Measurements from ENCODE around the gene PCTP.

The PCTP gene

DNA sequence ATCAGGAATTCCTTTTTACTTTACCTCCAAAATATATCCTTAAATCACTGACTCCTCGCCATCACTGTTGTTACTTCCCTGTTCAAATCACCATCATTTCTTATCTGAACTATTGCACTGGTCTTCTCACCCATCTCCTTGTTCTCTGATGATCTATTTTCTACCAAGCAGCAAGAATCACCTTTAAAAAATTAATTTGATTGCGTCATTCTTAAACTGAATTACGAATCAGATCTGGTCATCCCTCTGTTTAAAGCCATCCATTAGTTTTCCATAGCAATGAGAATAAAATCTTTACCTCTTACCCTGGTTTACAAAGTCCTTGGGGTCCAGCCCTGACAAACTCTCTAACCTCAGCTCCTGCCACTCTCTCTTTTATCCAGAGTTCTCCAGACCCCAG, 14.6 kb downstream of the PCTP start:
- Histone ChIP-seq H3K27me3 (ENCODE audit: control insufficient read depth, insufficient read depth, low read length) (no peaks in the 10 kb centered on the region), H3K9ac (ENCODE audit: low read length) (no peak overlapping the region), H3K4me3 (ENCODE audit: low read length) (no peak overlapping the region), H3K9me3 (ENCODE audit: control insufficient read depth, low read length) (no peaks in the 10 kb centered on the region), H3K4me1 (ENCODE audit: control insufficient read depth, insufficient read depth, low read length) (no peaks in the 10 kb centered on the region), H3K36me3 (ENCODE audit: control insufficient read depth, insufficient read depth, low read length) (no peaks in the 10 kb centered on the region)

DNA sequence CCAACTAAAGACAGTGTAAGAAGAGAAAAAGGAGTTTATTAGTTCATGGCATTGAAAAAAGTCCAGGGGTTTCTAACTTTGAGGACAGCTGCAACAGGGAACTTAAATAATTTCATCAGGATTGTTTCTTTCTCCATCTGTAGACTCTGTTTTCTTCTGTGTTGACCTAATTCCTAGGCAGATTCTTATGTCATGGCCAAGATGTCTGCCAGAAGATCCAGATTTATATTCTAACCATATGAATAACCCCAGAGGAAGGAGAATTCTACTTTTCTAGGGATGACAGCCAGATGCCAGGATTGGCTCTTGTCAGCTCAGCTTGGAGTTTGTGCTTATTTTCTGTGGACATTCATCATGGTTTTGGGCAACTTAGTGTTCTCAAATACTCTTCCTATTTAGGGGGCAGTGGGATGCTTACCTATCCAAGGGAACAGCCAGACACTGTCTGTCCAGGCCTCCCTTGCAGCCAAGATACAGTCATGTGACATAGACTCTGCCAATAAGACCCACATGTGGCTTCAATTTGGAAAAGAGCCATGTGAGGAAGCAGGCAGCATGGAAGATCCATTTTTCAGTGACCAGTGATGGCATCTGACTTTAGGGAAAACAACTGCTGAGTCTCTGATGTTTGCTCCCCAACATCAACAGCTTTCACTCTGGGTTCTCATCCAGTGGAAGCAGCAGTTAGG, 18.2 kb downstream of the PCTP start:
- H3K27me3 ChIP-seq (ENCODE audit: control insufficient read depth, insufficient read depth, low read length): no peaks in the 10 kb centered on the region
- no peaks in the 10 kb centered on the region for H3K9me3 ChIP-seq (ENCODE audit: control insufficient read depth, low read length)
- no peaks in the 10 kb centered on the region for H3K36me3 ChIP-seq (ENCODE audit: control insufficient read depth, insufficient read depth, low read length)
- H3K9ac ChIP-seq (ENCODE audit: low read length): no peak overlapping the region
- H3K4me3 ChIP-seq (ENCODE audit: low read length): no peak overlapping the region
- H3K4me1 ChIP-seq (ENCODE audit: control insufficient read depth, insufficient read depth, low read length): no peaks in the 10 kb centered on the region

DNA sequence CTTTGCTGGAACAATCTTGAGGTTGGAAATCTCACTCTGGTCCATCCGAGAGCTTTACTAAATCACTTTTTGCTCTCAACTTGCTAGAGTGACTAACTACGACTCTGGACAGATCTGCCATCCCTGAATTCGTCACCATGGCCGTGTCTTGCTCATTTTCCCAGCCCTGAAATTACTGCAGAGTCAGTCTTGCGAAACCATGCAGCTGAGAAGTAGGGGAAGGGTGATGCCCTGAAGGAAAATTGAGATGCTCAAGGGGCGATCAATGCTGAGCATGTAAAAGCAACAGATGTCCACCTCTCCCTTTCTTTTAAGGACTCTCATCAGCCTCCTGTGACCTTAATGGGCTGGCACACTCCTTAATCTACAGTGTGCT, 18.8 kb downstream of the PCTP start:
- Histone ChIP-seq H3K4me3 (ENCODE audit: low read length) (no peak overlapping the region), H3K9me3 (ENCODE audit: control insufficient read depth, low read length) (no peaks in the 10 kb centered on the region), H3K4me1 (ENCODE audit: control insufficient read depth, insufficient read depth, low read length) (no peaks in the 10 kb centered on the region), H3K36me3 (ENCODE audit: control insufficient read depth, insufficient read depth, low read length) (no peaks in the 10 kb centered on the region), H3K9ac (ENCODE audit: low read length) (no peak overlapping the region), H3K27me3 (ENCODE audit: control insufficient read depth, insufficient read depth, low read length) (no peaks in the 10 kb centered on the region)

DNA sequence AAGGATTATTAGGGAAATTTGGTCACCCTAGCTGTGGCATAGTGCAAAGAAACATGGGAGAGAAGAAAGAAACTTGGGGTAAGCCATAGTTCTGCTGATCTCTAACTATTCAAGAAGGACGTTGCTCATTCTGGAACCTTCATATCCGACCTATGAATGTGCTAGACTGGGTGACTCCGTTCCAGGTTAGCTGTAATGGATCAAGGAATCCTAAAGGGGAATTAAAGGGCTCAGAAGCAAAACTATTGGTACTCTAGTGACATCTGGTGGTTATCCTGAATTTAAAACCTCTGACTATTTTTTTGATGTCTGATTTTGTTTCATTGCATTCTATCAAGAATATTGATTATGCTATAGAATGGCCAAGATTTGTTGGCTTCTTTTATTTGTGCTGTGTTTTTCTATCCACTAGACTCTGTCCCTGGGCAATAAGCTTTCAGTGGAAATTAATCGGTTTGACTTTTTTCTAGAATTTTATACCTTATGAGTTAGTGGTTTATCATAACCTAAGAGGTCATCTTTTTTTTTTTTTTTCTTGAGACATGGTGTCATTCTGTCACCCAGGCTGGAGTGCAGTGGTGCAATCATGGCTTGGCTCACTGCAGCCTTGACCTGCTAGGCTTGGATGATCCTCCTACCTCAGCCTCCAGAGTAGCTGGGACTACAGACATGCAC, 19.5 kb downstream of the PCTP start:
- Histone ChIP-seq H3K9me3 (ENCODE audit: control insufficient read depth, low read length) (no peaks in the 10 kb centered on the region), H3K36me3 (ENCODE audit: control insufficient read depth, insufficient read depth, low read length) (no peaks in the 10 kb centered on the region), H3K27me3 (ENCODE audit: control insufficient read depth, insufficient read depth, low read length) (no peaks in the 10 kb centered on the region), H3K4me3 (ENCODE audit: low read length) (no peak overlapping the region), H3K9ac (ENCODE audit: low read length) (no peak overlapping the region), H3K4me1 (ENCODE audit: control insufficient read depth, insufficient read depth, low read length) (no peaks in the 10 kb centered on the region)

DNA sequence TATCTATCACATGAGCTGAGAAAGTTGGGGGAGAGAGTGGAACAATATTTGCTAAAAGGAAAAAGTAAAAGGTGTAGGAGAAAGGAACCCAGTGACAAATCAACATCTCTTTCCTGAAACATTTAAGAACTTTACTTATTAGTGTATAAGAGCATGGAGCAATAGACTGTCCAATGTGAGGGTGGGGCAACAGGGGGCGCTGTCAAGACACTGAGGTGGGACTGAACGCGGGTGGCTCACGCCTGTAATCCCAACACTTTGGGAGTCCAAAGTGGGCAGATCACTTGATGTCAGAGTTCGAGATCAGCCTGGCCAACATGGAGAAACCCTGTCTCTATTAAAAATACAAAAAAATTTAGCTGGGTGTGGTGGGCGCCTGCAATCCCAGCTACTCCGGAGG, 21.2 kb downstream of the PCTP start:
- Histone ChIP-seq H3K4me3 (ENCODE audit: low read length) (no peak overlapping the region), H3K36me3 (ENCODE audit: control insufficient read depth, insufficient read depth, low read length) (no peaks in the 10 kb centered on the region), H3K27me3 (ENCODE audit: control insufficient read depth, insufficient read depth, low read length) (no peaks in the 10 kb centered on the region), H3K9me3 (ENCODE audit: control insufficient read depth, low read length) (no peaks in the 10 kb centered on the region), H3K9ac (ENCODE audit: low read length) (no peak overlapping the region), H3K4me1 (ENCODE audit: control insufficient read depth, insufficient read depth, low read length) (no peaks in the 10 kb centered on the region)

DNA sequence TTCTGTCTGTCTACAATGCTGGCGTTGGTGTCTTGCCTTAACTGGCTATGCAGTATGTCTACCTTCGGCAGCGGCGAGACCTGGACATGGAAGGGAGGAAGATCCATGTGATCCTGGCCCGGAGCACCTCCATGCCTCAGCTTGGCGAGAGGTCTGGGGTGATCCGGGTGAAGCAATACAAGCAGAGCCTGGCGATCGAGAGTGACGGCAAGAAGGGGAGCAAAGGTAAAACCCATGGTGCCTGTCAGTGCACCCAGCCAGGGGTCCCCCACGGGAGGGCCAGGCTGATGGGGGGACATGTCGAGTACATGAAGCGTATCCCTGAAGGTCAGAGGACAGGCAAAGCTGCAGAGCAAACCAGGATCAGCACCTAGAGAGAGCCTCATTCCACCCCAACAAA, 22.8 kb downstream of the PCTP start:
- Histone ChIP-seq H3K4me1 (ENCODE audit: control insufficient read depth, insufficient read depth, low read length) (no peaks in the 10 kb centered on the region), H3K36me3 (ENCODE audit: control insufficient read depth, insufficient read depth, low read length) (no peaks in the 10 kb centered on the region), H3K4me3 (ENCODE audit: low read length) (no peak overlapping the region), H3K9me3 (ENCODE audit: control insufficient read depth, low read length) (no peaks in the 10 kb centered on the region), H3K9ac (ENCODE audit: low read length) (no peak overlapping the region), H3K27me3 (ENCODE audit: control insufficient read depth, insufficient read depth, low read length) (no peaks in the 10 kb centered on the region)

DNA sequence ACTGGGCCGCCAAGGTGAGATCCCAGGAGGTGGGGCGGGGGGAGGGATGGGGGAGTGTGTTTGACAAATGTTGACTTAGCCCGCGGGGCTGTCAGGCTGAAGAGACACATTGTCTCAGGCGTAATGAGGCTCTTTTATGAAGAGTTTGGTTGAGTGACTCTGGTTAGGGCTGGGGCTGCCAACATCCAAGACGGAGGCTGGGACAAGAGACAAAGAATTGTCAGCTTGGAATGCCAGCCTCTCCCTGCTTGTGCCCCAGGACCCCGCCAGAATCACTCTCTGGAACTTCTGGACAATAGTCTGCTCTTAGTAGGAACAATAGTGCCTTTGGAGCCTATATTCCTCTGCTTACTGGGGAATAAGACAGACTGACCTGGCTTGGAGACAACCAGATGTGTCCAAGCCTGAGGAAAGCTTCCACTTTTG, 24.0 kb downstream of the PCTP start:
- no peaks in the 10 kb centered on the region for H3K9me3 ChIP-seq (ENCODE audit: control insufficient read depth, low read length)
- H3K4me3 ChIP-seq (ENCODE audit: low read length): no peak overlapping the region
- no peaks in the 10 kb centered on the region for H3K4me1 ChIP-seq (ENCODE audit: control insufficient read depth, insufficient read depth, low read length)
- no peaks in the 10 kb centered on the region for H3K27me3 ChIP-seq (ENCODE audit: control insufficient read depth, insufficient read depth, low read length)
- H3K36me3 ChIP-seq (ENCODE audit: control insufficient read depth, insufficient read depth, low read length): no peaks in the 10 kb centered on the region
- H3K9ac ChIP-seq (ENCODE audit: low read length): no peak overlapping the region

DNA sequence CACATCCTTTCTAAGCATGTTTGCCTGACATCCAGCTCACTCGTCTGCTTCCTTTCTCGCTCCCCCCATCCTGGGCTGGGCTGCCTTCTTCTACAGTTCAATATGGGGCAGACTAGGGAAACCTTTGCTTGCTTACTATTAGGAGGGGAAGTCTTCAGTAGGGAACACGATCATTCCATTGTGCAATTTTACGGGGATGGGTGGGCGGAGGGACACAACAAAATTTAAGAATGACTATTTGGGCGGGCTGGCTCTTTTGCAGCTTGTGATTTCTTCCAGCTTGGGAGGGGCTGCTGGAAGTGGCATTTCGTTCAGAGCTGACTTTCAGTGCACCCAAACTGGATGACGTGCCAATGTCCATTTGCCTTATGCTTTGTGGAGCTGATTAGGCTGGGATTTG, 25.4 kb downstream of the PCTP start:
- no peaks in the 10 kb centered on the region for H3K4me1 ChIP-seq (ENCODE audit: control insufficient read depth, insufficient read depth, low read length)
- no peak overlapping the region for H3K4me3 ChIP-seq (ENCODE audit: low read length)
- no peaks in the 10 kb centered on the region for H3K36me3 ChIP-seq (ENCODE audit: control insufficient read depth, insufficient read depth, low read length)
- no peaks in the 10 kb centered on the region for H3K27me3 ChIP-seq (ENCODE audit: control insufficient read depth, insufficient read depth, low read length)
- H3K9ac ChIP-seq (ENCODE audit: low read length): no peak overlapping the region
- no peaks in the 10 kb centered on the region for H3K9me3 ChIP-seq (ENCODE audit: control insufficient read depth, low read length)

DNA sequence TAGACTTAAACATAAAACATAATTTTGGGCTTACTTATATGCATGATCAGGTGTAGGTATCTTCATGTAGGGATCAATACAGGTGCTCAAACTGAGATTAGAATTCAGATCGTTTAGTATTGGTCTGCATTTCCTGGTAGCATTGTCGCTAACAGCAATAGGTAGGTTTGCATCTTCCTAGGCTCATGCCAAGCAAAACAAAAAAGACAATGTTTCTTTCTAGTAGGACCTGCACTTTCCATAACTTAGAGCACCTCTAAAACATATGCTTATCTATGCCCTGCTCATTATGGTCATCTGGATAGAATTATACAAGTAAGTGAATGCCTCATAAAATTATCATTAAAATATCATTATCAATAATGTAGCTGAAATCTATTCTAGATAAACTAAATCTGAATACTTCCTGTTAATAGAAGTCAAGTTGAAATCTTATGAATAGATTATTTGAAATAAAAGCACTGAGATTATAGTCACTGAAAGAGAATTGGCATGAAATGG, 26.7 kb downstream of the PCTP start:
- Histone ChIP-seq H3K9ac (ENCODE audit: low read length) (no peak overlapping the region), H3K27me3 (ENCODE audit: control insufficient read depth, insufficient read depth, low read length) (no peaks in the 10 kb centered on the region), H3K4me1 (ENCODE audit: control insufficient read depth, insufficient read depth, low read length) (no peaks in the 10 kb centered on the region), H3K4me3 (ENCODE audit: low read length) (no peak overlapping the region), H3K36me3 (ENCODE audit: control insufficient read depth, insufficient read depth, low read length) (no peaks in the 10 kb centered on the region), H3K9me3 (ENCODE audit: control insufficient read depth, low read length) (no peaks in the 10 kb centered on the region)

DNA sequence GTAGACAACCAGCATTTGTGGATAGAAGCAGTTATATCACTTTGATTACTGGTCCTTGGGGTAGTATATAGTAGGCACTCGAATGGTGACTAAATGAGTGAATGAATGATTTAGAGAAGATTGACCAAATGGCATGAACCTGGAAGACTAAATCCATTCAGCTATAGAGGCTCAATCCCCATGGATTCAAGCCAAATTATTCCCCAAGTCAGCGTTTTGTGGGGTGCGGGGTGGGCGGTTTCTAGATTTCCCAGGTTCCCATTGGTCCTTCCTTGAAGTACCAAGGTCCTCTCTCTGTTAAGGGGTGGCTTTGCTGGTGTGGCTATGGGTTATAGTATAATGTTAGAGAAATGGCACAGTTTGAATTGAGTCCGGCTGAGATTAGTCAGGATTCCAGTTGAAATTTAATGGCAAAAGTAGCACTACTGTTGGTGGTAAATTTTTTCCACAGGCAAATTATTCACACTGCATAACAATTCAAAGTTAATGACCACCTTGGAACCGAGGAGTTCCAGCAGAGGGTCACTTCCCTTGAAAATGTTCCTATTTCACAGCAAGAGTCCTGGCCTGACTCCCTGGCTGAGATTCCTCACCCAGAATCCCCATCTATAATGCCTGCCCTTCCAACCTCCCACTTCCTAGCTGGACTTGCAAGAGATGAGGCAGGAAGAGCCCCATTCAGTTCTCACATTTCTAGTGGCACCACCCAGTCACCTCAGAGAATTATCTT, 27.7 kb downstream of the PCTP start:
- no peaks in the 10 kb centered on the region for H3K9me3 ChIP-seq (ENCODE audit: control insufficient read depth, low read length)
- no peak overlapping the region for H3K9ac ChIP-seq (ENCODE audit: low read length)
- no peak overlapping the region for H3K4me3 ChIP-seq (ENCODE audit: low read length)
- no peaks in the 10 kb centered on the region for H3K36me3 ChIP-seq (ENCODE audit: control insufficient read depth, insufficient read depth, low read length)
- H3K27me3 ChIP-seq (ENCODE audit: control insufficient read depth, insufficient read depth, low read length): no peaks in the 10 kb centered on the region
- H3K4me1 ChIP-seq (ENCODE audit: control insufficient read depth, insufficient read depth, low read length): no peaks in the 10 kb centered on the region

DNA sequence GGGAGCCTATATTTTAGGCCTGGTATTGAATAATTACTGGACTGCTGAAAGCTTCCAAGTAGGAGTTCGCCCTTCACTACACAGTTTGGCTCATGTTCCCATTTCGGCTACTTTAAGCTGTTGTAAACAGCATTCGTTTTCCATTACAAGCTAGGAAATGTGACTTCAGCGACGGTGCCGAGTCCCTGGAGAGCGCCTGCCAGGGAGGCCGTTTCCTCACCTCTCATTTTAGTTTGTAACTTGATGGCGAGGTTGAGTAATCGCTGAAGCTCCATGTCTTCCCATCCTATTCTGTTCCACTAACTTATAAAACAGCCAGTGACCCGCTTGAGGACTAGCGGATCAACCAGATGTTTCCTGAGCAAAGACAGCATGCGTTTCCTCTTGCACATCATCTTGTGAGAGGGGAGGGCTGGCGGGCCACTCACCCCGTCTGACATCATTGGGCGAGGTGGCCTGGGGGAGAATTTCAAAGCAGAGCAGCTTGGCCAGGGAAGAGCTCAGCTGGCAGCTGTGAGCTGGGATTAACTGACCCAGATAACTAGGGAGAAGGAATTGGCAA, 32.9 kb downstream of the PCTP start:
- Histone ChIP-seq H3K9ac (ENCODE audit: low read length) (no peak overlapping the region), H3K36me3 (ENCODE audit: control insufficient read depth, insufficient read depth, low read length) (no peaks in the 10 kb centered on the region), H3K9me3 (ENCODE audit: control insufficient read depth, low read length) (no peaks in the 10 kb centered on the region), H3K27me3 (ENCODE audit: control insufficient read depth, insufficient read depth, low read length) (no peaks in the 10 kb centered on the region), H3K4me3 (ENCODE audit: low read length) (no peak overlapping the region), H3K4me1 (ENCODE audit: control insufficient read depth, insufficient read depth, low read length) (no peaks in the 10 kb centered on the region)

DNA sequence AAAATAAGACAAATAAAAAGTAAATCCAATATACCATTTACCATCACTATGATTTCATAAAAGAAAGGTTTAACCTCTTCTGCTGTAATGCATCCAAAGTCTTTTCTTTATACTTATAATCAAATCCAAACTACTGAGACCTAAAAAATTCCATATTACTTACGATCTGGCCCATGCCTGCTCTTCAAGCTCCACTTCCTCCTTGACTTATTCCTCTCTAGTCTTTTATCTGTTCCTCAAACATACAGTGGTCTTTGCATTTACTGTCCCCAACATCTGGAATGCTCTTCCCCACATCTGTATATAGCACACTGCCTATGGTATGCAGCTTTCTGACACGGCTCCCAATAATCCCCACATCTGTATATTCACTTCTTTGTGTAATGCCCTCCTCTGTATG, 33.8 kb downstream of the PCTP start:
- Histone ChIP-seq H3K9ac (ENCODE audit: low read length) (no peak overlapping the region), H3K4me1 (ENCODE audit: control insufficient read depth, insufficient read depth, low read length) (no peaks in the 10 kb centered on the region), H3K36me3 (ENCODE audit: control insufficient read depth, insufficient read depth, low read length) (no peaks in the 10 kb centered on the region), H3K9me3 (ENCODE audit: control insufficient read depth, low read length) (no peaks in the 10 kb centered on the region), H3K4me3 (ENCODE audit: low read length) (no peak overlapping the region), H3K27me3 (ENCODE audit: control insufficient read depth, insufficient read depth, low read length) (no peaks in the 10 kb centered on the region)

All from mucosa of stomach (tissue), 1 donor.